Astrocyte of the cerebellum (primary cell): ENCODE data around the gene EXOC1.

Source experiments
- DNase-seq: peaks from one replicate; pipeline ENCODE4 v3.0.0-alpha.2; 2011; ENCODE audit warnings: low read depth
- H3K4me3 ChIP-seq: 2 replicates; pipeline ENCODE4 v1.5.1; 2011; ENCODE audit warnings: mild to moderate bottlenecking, low read depth, low read length, moderate library complexity
- CTCF ChIP-seq: IDR thresholded peaks from 2 replicates; pipeline ENCODE4 v1.5.1; 2012; ENCODE audit warnings: low read length, low read depth, moderate library complexity, mild to moderate bottlenecking; ENCODE audit errors: missing control alignments
- in situ Hi-C: cut with HindIII; loops from 2 replicates; pipeline ENCODE4 v1.10.0; 2017; ENCODE audit warnings: low sequenced_read_pairs

The EXOC1 gene

GRCh38 chr4:55938481-55938880 is 85.0 kb downstream of the EXOC1 start:
- H3K4me3 ChIP-seq: no peak overlapping the region
- in situ Hi-C loops: no loop called here
- DNase-seq: no peak
- TF ChIP-seq CTCF: no peak

- DNase-seq: no peak
- no peak for TF ChIP-seq CTCF
- in situ Hi-C loops: no loop called here
- no peak overlapping the region for H3K4me3 ChIP-seq
Measured at GRCh38 chr4:55939421-55939820, 86.0 kb downstream of the EXOC1 start.

GRCh38 chr4:55941881-55942396 is 88.5 kb downstream of the EXOC1 start:
- DNase-seq: no peak

GRCh38 chr4:55947254-55947882 is 93.9 kb downstream of the EXOC1 start:
- in situ Hi-C loops: no loop called here
- no peak for TF ChIP-seq CTCF
- peak; percentile 4 for DNase-seq
- H3K4me3 ChIP-seq: peak overlapping the region; percentile 68

More at GRCh38 chr4:55941881-55942396, 88.5 kb downstream of the EXOC1 start:
- in situ Hi-C loops: no loop called here
- no peak for TF ChIP-seq CTCF
- H3K4me3 ChIP-seq: no peak overlapping the region

- in situ Hi-C loops: no loop called here
- peak; percentile 81 for DNase-seq
- H3K4me3 ChIP-seq: peak overlapping the region; percentile 68
- TF ChIP-seq CTCF: no peak
Measured at GRCh38 chr4:55947912-55948725, 94.7 kb downstream of the EXOC1 start.

GRCh38 chr4:55948726-55949481 is 95.5 kb downstream of the EXOC1 start, which contains the start of gene CEP135:
Gene CEP135 (plus strand): TSS chr4:55948945. CDS start chr4:55952131, 3,186 bp downstream.
- peak; percentile 83 for TF ChIP-seq CTCF
- in situ Hi-C loops: no loop called here
- H3K4me3 ChIP-seq: peak within 1 kb of the TSS; percentile 68
- peak; percentile 84 for DNase-seq
